ENCODE measurements around the gene MPZL3.

GRCh38 chr11:118216621-118217481, 35.3 kb downstream of the MPZL3 start:
- TF ChIP-seq CTCF (IDR thresholded peaks at IDR 0.05) (no peak), POLR2A (IDR thresholded peaks at IDR 0.05) (no peak), POLR2AphosphoS5 (IDR thresholded peaks at IDR 0.05) (no peak), EP300 (IDR thresholded peaks at IDR 0.05) (no peak)

All from upper lobe of left lung (tissue), 4 donors.